Muscle of back (tissue), 13 donors: ENCODE measurements around the gene EIF1AD. TPM values are rescaled to one million over a fixed set of nuclear protein-coding genes. Genes with fewer than 3 reads are reported as not detected.

ENCODE experiments used
- DNase-seq, 3 donors: peaks; one replicate each; pipeline versions ENCODE4 v3.0.0 to v3.0.0-alpha.2; 2013
- long read RNA-seq, 9 donors: transcript quantifications; one replicate each; lab custom pipeline, GENCODE V29; 2026
- polyA plus RNA-seq, 10 donors: library from polyadenylated mRNA; unstranded; fragments of 120-200 nt; gene quantifications; one replicate each; pipeline ENCODE4 v1.2.1, GENCODE V29; 2013; ENCODE audit not compliant: insufficient read length in 10 of 10

The EIF1AD gene
- 10 to 100 TPM; 14.0 to 23.0 (median 18.6) TPM for polyA plus RNA-seq
- long read RNA-seq, donor 1, partial matches to known transcripts = 0 of 2 reads
- long read RNA-seq, donor 1, other reads (novel, unspliced or antisense) = 0 of 2 reads
- long read RNA-seq, donor 2, partial matches to known transcripts = 0 of 2 reads
- long read RNA-seq, donor 2, other reads (novel, unspliced or antisense) = 0 of 2 reads
- long read RNA-seq, donor 3 = 0 reads
- long read RNA-seq, donor 4, partial matches to known transcripts = 0 of 1 reads
- long read RNA-seq, donor 4, other reads (novel, unspliced or antisense) = 0 of 1 reads
- long read RNA-seq, donor 5, partial matches to known transcripts = 0 of 3 reads
- long read RNA-seq, donor 5, other reads (novel, unspliced or antisense) = 0 of 3 reads
- long read RNA-seq, donor 6, partial matches to known transcripts = 0 of 1 reads
- long read RNA-seq, donor 6, other reads (novel, unspliced or antisense) = 0 of 1 reads
- long read RNA-seq, donor 7, partial matches to known transcripts = 231 of 274 reads
- long read RNA-seq, donor 7, other reads (novel, unspliced or antisense) = 38 of 274 reads
- long read RNA-seq, donor 8, partial matches to known transcripts = 0 of 3 reads
- long read RNA-seq, donor 8, other reads (novel, unspliced or antisense) = 0 of 3 reads
- long read RNA-seq, donor 9 = 0 reads

- DNase-seq = peak; percentile 98 to 99 (median 99)
Measured at GRCh38 chr11:66001942-66002647, at the start of gene EIF1AD, which contains the start of gene BANF1. Gene EIF1AD (minus strand): TSS chr11:66002157. CDS start chr11:66000389, 1,768 bp downstream. Gene BANF1 (plus strand): TSS chr11:66002503. CDS start chr11:66003251, 748 bp downstream.

- no peak for DNase-seq
Measured at GRCh38 chr11:66051371-66051765, 49.4 kb upstream of the EIF1AD start.

GRCh38 chr11:66050581-66051231, 48.7 kb upstream of the EIF1AD start:
- no peak for DNase-seq

GRCh38 chr11:66048547-66049323, 46.8 kb upstream of the EIF1AD start, which contains the start of gene GAL3ST3:
Gene GAL3ST3 (minus strand): TSS chr11:66049161. CDS start chr11:66045415, 3,746 bp downstream.
- peak in 1 of 3 donors; percentile 20 for DNase-seq

GRCh38 chr11:66047541-66048365, 45.8 kb upstream of the EIF1AD start:
- no peak for DNase-seq

- no peak for DNase-seq
Measured at GRCh38 chr11:66046901-66047300, 44.9 kb upstream of the EIF1AD start.

- peak; percentile 47 to 81 (median 80) for DNase-seq
Measured at GRCh38 chr11:66045177-66045639, 43.3 kb upstream of the EIF1AD start.

- DNase-seq = no peak
Measured at GRCh38 chr11:66044757-66045156, 42.8 kb upstream of the EIF1AD start.

- DNase-seq = no peak
Measured at GRCh38 chr11:66042996-66043906, 41.3 kb upstream of the EIF1AD start.

GRCh38 chr11:66042227-66042995, 40.5 kb upstream of the EIF1AD start:
- DNase-seq = no peak

GRCh38 chr11:66039765-66040164, 37.8 kb upstream of the EIF1AD start:
- no peak for DNase-seq

- DNase-seq = no peak
Measured at GRCh38 chr11:66037327-66037726, 35.4 kb upstream of the EIF1AD start.

- no peak for DNase-seq
Measured at GRCh38 chr11:66036334-66036710, 34.4 kb upstream of the EIF1AD start.

- DNase-seq = no peak
Measured at GRCh38 chr11:66035653-66036333, 33.8 kb upstream of the EIF1AD start.

GRCh38 chr11:66032957-66033735, 31.2 kb upstream of the EIF1AD start:
- DNase-seq = no peak

- DNase-seq = no peak
Measured at GRCh38 chr11:66026017-66026529, 24.1 kb upstream of the EIF1AD start, which contains the start of gene CATSPER1. Gene CATSPER1 (minus strand): TSS chr11:66026479. CDS start chr11:66026379, 100 bp downstream.
